Skeletal muscle tissue (tissue), 4 donors: ENCODE data around the gene MBLAC1. TPM values are rescaled to one million over a fixed set of nuclear protein-coding genes. Genes with fewer than 3 reads are reported as not detected.

Source experiments
- H3K27ac ChIP-seq: one replicate; pipeline ENCODE4 v1.7.0; 2013; ENCODE audit warnings: mild to moderate bottlenecking, low read depth, low read length, inconsistent platforms
- H3K27me3 ChIP-seq, 3 donors: one replicate each; pipeline ENCODE4 v1.7.0; 2013; ENCODE audit warnings: low read length in 3 of 3; ENCODE audit not compliant: control insufficient read depth in 3 of 3, insufficient read depth in 3 of 3
- H3K36me3 ChIP-seq, 3 donors: one replicate each; pipeline ENCODE4 v1.7.0; 2013; ENCODE audit warnings: low read length in 3 of 3; ENCODE audit not compliant: control insufficient read depth in 3 of 3, insufficient read depth in 3 of 3
- H3K4me1 ChIP-seq, 3 donors: one replicate each; pipeline ENCODE4 v1.7.0; 2013; ENCODE audit warnings: low read length in 3 of 3, mild to moderate bottlenecking in 3 of 3; ENCODE audit not compliant: control insufficient read depth in 3 of 3, insufficient read depth in 3 of 3
- H3K4me3 ChIP-seq, 3 donors: one replicate each; pipeline ENCODE4 v1.7.0; 2013; ENCODE audit warnings: low read length in 3 of 3
- H3K9ac ChIP-seq, 3 donors: one replicate each; pipeline ENCODE4 v1.7.0; 2013; ENCODE audit warnings: low read length in 3 of 3, mild to moderate bottlenecking in 3 of 3, moderate library complexity in 2 of 3, low read depth in 1 of 3
- H3K9me3 ChIP-seq, 3 donors: one replicate each; pipeline ENCODE4 v1.7.0; 2013; ENCODE audit warnings: low read length in 3 of 3; ENCODE audit not compliant: control insufficient read depth in 3 of 3
- total RNA-seq: library from RNA; depleted of rRNA; stranded (reverse); fragments of >200 nt; gene quantifications from one replicate; pipeline ENCODE4 v1.2.3, GENCODE V29; 2014
- donor health status: Osteomylitis.

The MBLAC1 gene
- total RNA-seq, 1 donor from 2014 or later: 1.0 TPM

- Histone ChIP-seq H3K27me3 (no peaks in the 10 kb centered on the region), H3K9me3 (no peaks in the 10 kb centered on the region), H3K9ac (peak within 1 kb of the TSS; percentile 70 to 84 (median 81)), H3K36me3 (peaks cover 24 to 26% (median 26%) of the 10 kb centered on the region in 3 donors), H3K4me3 (peak within 1 kb of the TSS; percentile 72 to 79 (median 76)), H3K4me1 (peaks cover 8 to 18% (median 17%) of the 10 kb centered on the region in 3 donors), H3K27ac (peak within 1 kb of the TSS; percentile 65)
Observed at GRCh38 chr7:100158229-100159098, 31.7 kb downstream of the MBLAC1 start, which contains the start of gene TRAPPC14. TSS of gene TRAPPC14 (minus strand) at chr7:100158723. CDS start at chr7:100158499, 224 bp downstream.

GRCh38 chr7:100159099-100159623, 32.4 kb downstream of the MBLAC1 start:
- H3K4me1 ChIP-seq: peaks cover 8 to 18% (median 17%) of the 10 kb centered on the region in 3 donors
- peak overlapping the region; percentile 33 to 84 (median 81) for H3K9ac ChIP-seq
- H3K36me3 ChIP-seq: peaks cover 18 to 20% (median 19%) of the 10 kb centered on the region in 3 donors
- no peaks in the 10 kb centered on the region for H3K9me3 ChIP-seq
- peak overlapping the region; percentile 65 for H3K27ac ChIP-seq
- peak overlapping the region; percentile 72 to 79 (median 76) for H3K4me3 ChIP-seq
- H3K27me3 ChIP-seq: no peaks in the 10 kb centered on the region

- Histone ChIP-seq H3K36me3 (peaks cover 16 to 18% (median 17%) of the 10 kb centered on the region in 3 donors), H3K27me3 (no peaks in the 10 kb centered on the region), H3K4me3 (no peak overlapping the region), H3K27ac (no peak overlapping the region), H3K9ac (no peak overlapping the region), H3K4me1 (peaks cover 8 to 18% (median 17%) of the 10 kb centered on the region in 3 donors), H3K9me3 (no peaks in the 10 kb centered on the region)
Observed at GRCh38 chr7:100160067-100160466, 33.3 kb downstream of the MBLAC1 start.

GRCh38 chr7:100163006-100163531, 36.3 kb downstream of the MBLAC1 start:
- no peak overlapping the region for H3K4me3 ChIP-seq
- no peaks in the 10 kb centered on the region for H3K36me3 ChIP-seq
- H3K9me3 ChIP-seq: no peaks in the 10 kb centered on the region
- H3K27me3 ChIP-seq: peaks cover 11 to 21% (median 20%) of the 10 kb centered on the region in 3 donors
- no peak overlapping the region for H3K9ac ChIP-seq
- H3K4me1 ChIP-seq: peaks cover 8 to 19% (median 16%) of the 10 kb centered on the region in 3 donors
- no peak overlapping the region for H3K27ac ChIP-seq

GRCh38 chr7:100163871-100164270, 37.1 kb downstream of the MBLAC1 start:
- Histone ChIP-seq H3K4me3 (no peak overlapping the region), H3K4me1 (peaks cover 16 to 23% (median 18%) of the 10 kb centered on the region in 3 donors), H3K27me3 (peaks cover 11 to 28% (median 22%) of the 10 kb centered on the region in 3 donors), H3K9me3 (no peaks in the 10 kb centered on the region), H3K36me3 (no peaks in the 10 kb centered on the region), H3K27ac (no peak overlapping the region), H3K9ac (no peak overlapping the region)

- H3K27me3 ChIP-seq: peaks cover 18 to 36% (median 33%) of the 10 kb centered on the region in 3 donors
- H3K9ac ChIP-seq: no peak overlapping the region
Observed at GRCh38 chr7:100166317-100166940, 39.7 kb downstream of the MBLAC1 start.

GRCh38 chr7:100166970-100167911, 40.5 kb downstream of the MBLAC1 start:
- Histone ChIP-seq H3K27ac (no peak overlapping the region), H3K9me3 (no peaks in the 10 kb centered on the region), H3K4me3 (peak overlapping the region; percentile 29 to 72 (median 60)), H3K4me1 (peaks cover 14 to 21% (median 16%) of the 10 kb centered on the region in 3 donors), H3K36me3 (no peaks in the 10 kb centered on the region), H3K9ac (peak overlapping the region; percentile 22 to 27 (median 25)), H3K27me3 (peaks cover 23 to 40% (median 37%) of the 10 kb centered on the region in 3 donors)

More at GRCh38 chr7:100166317-100166940, 39.7 kb downstream of the MBLAC1 start:
- no peaks in the 10 kb centered on the region for H3K9me3 ChIP-seq
- no peaks in the 10 kb centered on the region for H3K36me3 ChIP-seq
- H3K4me3 ChIP-seq: no peak overlapping the region
- peaks cover 14 to 21% (median 16%) of the 10 kb centered on the region in 3 donors for H3K4me1 ChIP-seq
- H3K27ac ChIP-seq: no peak overlapping the region

GRCh38 chr7:100167912-100168323, 41.2 kb downstream of the MBLAC1 start:
- Histone ChIP-seq H3K4me1 (peaks cover 14 to 21% (median 16%) of the 10 kb centered on the region in 3 donors), H3K9me3 (no peaks in the 10 kb centered on the region), H3K27ac (peak overlapping the region; percentile 44), H3K27me3 (peaks cover 23 to 40% (median 37%) of the 10 kb centered on the region in 3 donors), H3K9ac (peak overlapping the region; percentile 55 to 77 (median 69)), H3K4me3 (peak overlapping the region; percentile 60 to 72 (median 72)), H3K36me3 (no peaks in the 10 kb centered on the region)
